ENCODE measurements around the gene SCD5. TPM values are rescaled to one million over a fixed set of nuclear protein-coding genes. Genes with fewer than 3 reads are reported as not detected.

Gene SCD5
- total and polyA plus RNA-seq, 7 donors = 0.69 to 30.7 (median 27.3) TPM

DNA sequence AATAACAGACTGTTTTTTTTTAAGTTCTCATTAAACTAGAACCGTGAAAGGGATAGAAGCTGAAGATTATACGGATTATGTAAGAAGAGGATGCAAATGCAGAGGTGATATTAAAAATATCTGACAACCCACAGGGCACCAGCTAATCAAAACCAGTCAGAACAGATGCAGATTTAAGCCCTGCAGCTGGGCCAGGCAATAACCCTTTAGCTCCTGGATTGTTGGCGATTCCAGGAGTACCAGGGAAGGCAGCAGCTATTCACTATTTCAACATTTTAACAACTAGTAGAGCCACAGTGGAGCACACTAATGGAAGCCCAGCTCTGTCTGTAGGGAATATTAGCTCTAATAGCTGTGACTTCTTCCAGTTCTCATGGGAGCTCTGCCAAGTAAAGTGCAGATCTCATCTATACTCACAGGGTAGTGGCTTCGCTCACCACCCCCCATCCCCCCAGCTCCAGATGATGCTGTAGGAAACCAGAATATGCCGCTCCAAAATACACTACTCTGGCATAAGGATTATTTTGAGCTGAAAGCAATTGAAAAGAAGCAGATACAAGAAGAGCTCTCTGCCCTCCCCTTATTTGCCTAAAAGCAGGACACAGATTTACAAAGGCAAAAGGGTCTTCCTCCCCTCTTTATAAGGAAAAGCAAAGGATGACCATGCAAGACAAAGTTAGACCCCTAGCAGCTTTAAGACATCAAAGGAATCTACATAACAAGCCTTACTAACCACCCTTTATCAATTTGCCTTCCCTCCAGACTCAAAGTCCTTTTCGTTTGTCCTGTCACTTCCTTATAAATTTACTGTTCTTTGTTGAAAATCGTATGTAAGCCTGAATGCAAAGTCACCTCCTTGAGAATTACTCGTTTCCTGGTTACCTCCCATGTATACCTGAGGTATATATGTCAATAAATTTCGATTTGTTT is 13.7 kb downstream of the SCD5 start:
- Histone ChIP-seq H3K4me3 (no peak overlapping the region), H3K4me1 (peaks cover 0 to 49% (median 40%) of the 10 kb centered on the region in 4 donors), H3K27ac (peak overlapping the region in 2 of 4 donors; percentile 12 to 48), H3K27me3 (no peaks in the 10 kb centered on the region), H3K9me3 (no peaks in the 10 kb centered on the region), H3K36me3 (no peaks in the 10 kb centered on the region)
- TF ChIP-seq POLR2AphosphoS5 (IDR thresholded peaks at IDR 0.05) (no peak), EP300 (IDR thresholded peaks at IDR 0.05) (no peak), POLR2A (IDR thresholded peaks at IDR 0.05) (no peak)
- TF ChIP-seq, protein P1, sequence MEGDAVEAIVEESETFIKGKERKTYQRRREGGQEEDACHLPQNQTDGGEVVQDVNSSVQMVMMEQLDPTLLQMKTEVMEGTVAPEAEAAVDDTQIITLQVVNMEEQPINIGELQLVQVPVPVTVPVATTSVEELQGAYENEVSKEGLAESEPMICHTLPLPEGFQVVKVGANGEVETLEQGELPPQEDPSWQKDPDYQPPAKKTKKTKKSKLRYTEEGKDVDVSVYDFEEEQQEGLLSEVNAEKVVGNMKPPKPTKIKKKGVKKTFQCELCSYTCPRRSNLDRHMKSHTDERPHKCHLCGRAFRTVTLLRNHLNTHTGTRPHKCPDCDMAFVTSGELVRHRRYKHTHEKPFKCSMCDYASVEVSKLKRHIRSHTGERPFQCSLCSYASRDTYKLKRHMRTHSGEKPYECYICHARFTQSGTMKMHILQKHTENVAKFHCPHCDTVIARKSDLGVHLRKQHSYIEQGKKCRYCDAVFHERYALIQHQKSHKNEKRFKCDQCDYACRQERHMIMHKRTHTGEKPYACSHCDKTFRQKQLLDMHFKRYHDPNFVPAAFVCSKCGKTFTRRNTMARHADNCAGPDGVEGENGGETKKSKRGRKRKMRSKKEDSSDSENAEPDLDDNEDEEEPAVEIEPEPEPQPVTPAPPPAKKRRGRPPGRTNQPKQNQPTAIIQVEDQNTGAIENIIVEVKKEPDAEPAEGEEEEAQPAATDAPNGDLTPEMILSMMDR (IDR thresholded peaks at IDR 0.05) = no peak
- DNase-seq = no peak
- intact Hi-C loops (cut with DNase I) = no loop called here
- WGBS, 2 donors = 46 to 49% methylated on average over 9 of the region's 9 CpGs

- Histone ChIP-seq H3K9me3 (no peaks in the 10 kb centered on the region), H3K27ac (no peak overlapping the region), H3K27me3 (no peaks in the 10 kb centered on the region), H3K4me3 (no peak overlapping the region), H3K4me1 (peaks cover 0 to 37% (median 31%) of the 10 kb centered on the region in 4 donors), H3K36me3 (no peaks in the 10 kb centered on the region)
- intact Hi-C loops (cut with DNase I) = no loop called here
- WGBS, 2 donors = 67 to 68% methylated on average over 5 of the region's 5 CpGs
- TF ChIP-seq, protein P1 (IDR thresholded peaks at IDR 0.05) = no peak
- TF ChIP-seq EP300 (IDR thresholded peaks at IDR 0.05) (no peak), POLR2AphosphoS5 (IDR thresholded peaks at IDR 0.05) (no peak), POLR2A (IDR thresholded peaks at IDR 0.05) (no peak)
- no peak for DNase-seq
Measured at GRCh38 chr4:82782626-82783345, 15.8 kb downstream of the SCD5 start.

GRCh38 chr4:82780752-82781231 is 17.8 kb downstream of the SCD5 start:
- no peak overlapping the region for H3K27ac ChIP-seq
- peak; percentile 87 for DNase-seq
- no peak overlapping the region for H3K4me3 ChIP-seq
- TF ChIP-seq POLR2AphosphoS5 (IDR thresholded peaks at IDR 0.05) (no peak), EP300 (IDR thresholded peaks at IDR 0.05) (no peak), POLR2A (IDR thresholded peaks at IDR 0.05) (no peak)
- TF ChIP-seq, protein P1 (IDR thresholded peaks at IDR 0.05) = no peak
- H3K9me3 ChIP-seq = no peaks in the 10 kb centered on the region
- H3K36me3 ChIP-seq = no peaks in the 10 kb centered on the region
- H3K27me3 ChIP-seq = no peaks in the 10 kb centered on the region
- peaks cover 0 to 36% (median 27%) of the 10 kb centered on the region in 4 donors for H3K4me1 ChIP-seq
- intact Hi-C loops (cut with DNase I) = no loop called here
- 15 to 33% methylated on average over 10 of the region's 10 CpGs for WGBS, 2 donors

- no peaks in the 10 kb centered on the region for H3K27me3 ChIP-seq
- no peak overlapping the region for H3K4me3 ChIP-seq
- no peak overlapping the region for H3K27ac ChIP-seq
- no peak for DNase-seq
- H3K36me3 ChIP-seq = no peaks in the 10 kb centered on the region
- no peaks in the 10 kb centered on the region for H3K9me3 ChIP-seq
- TF ChIP-seq EP300 (IDR thresholded peaks at IDR 0.05) = no peak
- no peak for TF ChIP-seq POLR2A (IDR thresholded peaks at IDR 0.05)
- TF ChIP-seq, protein P1 (IDR thresholded peaks at IDR 0.05) = no peak
- no peak for TF ChIP-seq POLR2AphosphoS5 (IDR thresholded peaks at IDR 0.05)
- intact Hi-C loops (cut with DNase I) = no loop called here
- H3K4me1 ChIP-seq = peaks cover 0 to 31% (median 22%) of the 10 kb centered on the region in 4 donors
- WGBS, 2 donors = 46 to 65% methylated on average over 1 of the region's 1 CpG
Measured at GRCh38 chr4:82780170-82780751, 18.3 kb downstream of the SCD5 start.

All from sigmoid colon (tissue), 7 donors.